Esophagus muscularis mucosa (tissue), 4 donors: Measurements from ENCODE around the gene GPR15.

ENCODE experiments used
- EP300 ChIP-seq: sonication (generic); formaldehyde crosslinking; IDR thresholded peaks from one replicate; pipeline ENCODE4 v1.6.1; 2017; ENCODE audit warnings: antibody characterized with exemption
- POLR2A ChIP-seq: fragments of 450-650 bp; IDR thresholded peaks from one replicate; pipeline ENCODE4 v1.6.1; 2017; ENCODE audit warnings: antibody characterized with exemption, moderate library complexity, mild to moderate bottlenecking, low read depth
- TF ChIP-seq, protein P1 (sequence below), 3 experiments: fragments of 200-600 bp in 2 of 3; fragments of 450-650 bp in 1 of 3; sonication (generic) in 2 of 3; IDR thresholded peaks; one replicate each; pipeline ENCODE4 v1.5.1; 2017 to 2019; ENCODE audit warnings: antibody characterized with exemption in 3 of 3, mild to moderate bottlenecking in 2 of 3, moderate library complexity in 1 of 3

DNA sequence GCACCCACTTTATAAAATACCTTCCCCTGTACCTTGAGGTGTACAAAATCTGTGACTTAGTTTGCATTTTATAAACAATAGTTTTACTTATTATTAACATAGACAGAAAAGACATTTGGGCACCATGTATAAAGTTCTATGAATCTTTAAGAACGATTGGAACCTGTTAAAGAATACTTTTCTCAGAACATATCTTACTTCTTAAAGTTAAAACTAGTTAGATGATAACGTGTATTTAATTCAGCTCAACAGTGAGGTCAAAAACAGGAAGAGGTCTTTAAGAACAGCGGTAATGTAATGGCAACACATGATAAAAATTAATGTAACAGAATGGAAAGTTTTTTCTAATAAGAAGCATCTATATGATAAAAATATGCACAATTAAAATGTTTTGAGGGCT, 36.6 kb downstream of the GPR15 start:
- TF ChIP-seq, protein P1, sequence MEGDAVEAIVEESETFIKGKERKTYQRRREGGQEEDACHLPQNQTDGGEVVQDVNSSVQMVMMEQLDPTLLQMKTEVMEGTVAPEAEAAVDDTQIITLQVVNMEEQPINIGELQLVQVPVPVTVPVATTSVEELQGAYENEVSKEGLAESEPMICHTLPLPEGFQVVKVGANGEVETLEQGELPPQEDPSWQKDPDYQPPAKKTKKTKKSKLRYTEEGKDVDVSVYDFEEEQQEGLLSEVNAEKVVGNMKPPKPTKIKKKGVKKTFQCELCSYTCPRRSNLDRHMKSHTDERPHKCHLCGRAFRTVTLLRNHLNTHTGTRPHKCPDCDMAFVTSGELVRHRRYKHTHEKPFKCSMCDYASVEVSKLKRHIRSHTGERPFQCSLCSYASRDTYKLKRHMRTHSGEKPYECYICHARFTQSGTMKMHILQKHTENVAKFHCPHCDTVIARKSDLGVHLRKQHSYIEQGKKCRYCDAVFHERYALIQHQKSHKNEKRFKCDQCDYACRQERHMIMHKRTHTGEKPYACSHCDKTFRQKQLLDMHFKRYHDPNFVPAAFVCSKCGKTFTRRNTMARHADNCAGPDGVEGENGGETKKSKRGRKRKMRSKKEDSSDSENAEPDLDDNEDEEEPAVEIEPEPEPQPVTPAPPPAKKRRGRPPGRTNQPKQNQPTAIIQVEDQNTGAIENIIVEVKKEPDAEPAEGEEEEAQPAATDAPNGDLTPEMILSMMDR (IDR thresholded peaks at IDR 0.05): no peak
- TF ChIP-seq EP300 (no peak), POLR2A (no peak)
